Measurements from ENCODE around the gene AKAP7.

GRCh38 chr6:131139599-131139998, 4.3 kb downstream of the AKAP7 start:
- TF ChIP-seq CTCF (IDR thresholded peaks at IDR 0.05) (no peak), ZFX (IDR thresholded peaks at IDR 0.05; ENCODE audit: borderline replicate concordance) (no peak)

Measured in 22Rv1 (cell line).